Measurements from ENCODE around the gene SLC36A4.
"Not testable (repeated sequence)": the region's sequence is repeated elsewhere in the genome, so short reads cannot be mapped to it uniquely, and the experiment has no call there.

The SLC36A4 gene

DNA sequence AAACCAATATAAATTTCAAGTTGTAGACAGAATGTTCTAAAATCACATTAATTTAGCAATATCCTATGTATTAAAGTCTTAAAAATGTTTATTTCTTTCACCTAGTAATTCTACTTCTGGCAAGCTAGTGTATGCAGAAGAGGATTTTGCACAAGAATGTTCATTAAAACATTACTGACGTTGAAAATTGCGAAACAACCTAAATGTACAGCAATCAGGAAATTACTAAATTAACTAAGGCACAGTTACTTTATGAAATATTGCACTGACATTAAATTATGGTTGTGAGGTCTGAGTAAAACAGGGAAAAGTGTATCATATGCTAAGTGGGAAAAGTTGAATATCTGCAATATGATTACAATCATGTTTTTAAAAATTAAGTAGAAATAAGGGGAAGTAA lies 4.1 kb downstream of the SLC36A4 start:
- DNase-seq = peak; percentile 27

DNA sequence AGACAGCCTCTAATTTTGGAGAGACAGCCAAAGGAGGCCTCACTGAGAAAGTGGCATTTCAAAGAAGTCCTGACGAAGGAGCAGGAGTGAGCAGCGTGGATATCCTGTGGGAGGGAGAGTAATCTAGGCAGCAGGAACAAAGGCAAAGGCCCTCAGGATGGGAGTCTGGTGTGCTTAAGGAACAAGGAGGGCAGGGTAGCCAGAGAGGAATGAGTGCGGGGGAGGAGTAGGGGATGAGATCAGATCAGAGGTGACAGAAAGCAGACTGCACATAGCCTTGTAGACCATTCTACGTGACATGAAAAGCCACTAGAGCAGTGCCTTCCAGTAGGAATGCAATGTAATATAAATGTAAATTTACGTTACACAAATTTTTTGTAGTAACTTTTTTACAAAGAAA lies 5.6 kb downstream of the SLC36A4 start:
- no peak for DNase-seq

DNA sequence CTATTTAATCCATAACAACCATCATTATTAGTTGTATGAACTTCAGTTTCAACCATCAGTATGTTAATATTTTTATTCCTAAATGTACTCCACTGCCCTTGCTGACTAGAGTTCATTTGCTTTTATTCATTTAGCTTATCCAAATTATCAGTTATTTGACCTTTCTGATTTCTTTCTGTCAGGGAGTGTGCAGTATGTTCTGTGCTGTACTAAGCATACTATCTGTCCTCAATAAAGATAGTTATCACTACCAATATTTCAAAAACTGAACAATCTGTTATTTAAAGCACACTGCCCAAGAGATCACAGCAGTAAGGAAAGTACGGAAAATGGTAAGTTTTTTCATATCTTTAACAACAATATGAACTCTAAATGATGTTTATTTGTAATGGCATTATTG lies 8.3 kb downstream of the SLC36A4 start:
- DNase-seq = no peak

DNA sequence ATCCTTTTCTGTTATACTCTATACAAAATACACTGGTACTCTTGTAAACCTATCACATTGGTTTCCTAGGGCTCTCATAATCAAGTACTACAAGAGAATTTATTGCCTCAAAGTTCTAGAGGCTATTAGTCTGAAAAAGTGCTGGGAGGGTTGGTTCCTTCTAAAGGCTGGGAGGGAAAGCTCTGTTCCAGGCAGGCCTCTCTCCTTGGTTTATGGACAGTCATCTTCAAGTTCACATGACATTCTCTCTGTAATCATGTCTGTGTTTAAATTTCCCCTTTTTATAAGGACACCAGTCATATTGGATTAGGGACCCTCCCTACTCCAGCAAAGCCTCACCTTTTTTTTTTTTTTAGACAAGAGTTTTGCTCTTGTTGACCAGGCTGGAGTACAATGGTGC lies 9.1 kb downstream of the SLC36A4 start:
- DNase-seq = no peak

- DNase-seq = no peak
Measured at GRCh38 chr11:93187290-93187689, 10.5 kb downstream of the SLC36A4 start.

GRCh38 chr11:93177891-93178290 lies 19.9 kb downstream of the SLC36A4 start:
- not testable (repeated sequence) for DNase-seq

GRCh38 chr11:93169950-93170561 lies 27.7 kb downstream of the SLC36A4 start:
- no peak for DNase-seq

GRCh38 chr11:93169143-93169542 lies 28.6 kb downstream of the SLC36A4 start:
- no peak for DNase-seq

- peak; percentile 11 for DNase-seq
Measured at GRCh38 chr11:93166862-93167261, 30.9 kb downstream of the SLC36A4 start.

GRCh38 chr11:93166194-93166593 lies 31.6 kb downstream of the SLC36A4 start:
- peak; percentile 13 for DNase-seq

- DNase-seq = no peak
Measured at GRCh38 chr11:93160808-93161207, 37.0 kb downstream of the SLC36A4 start.

GRCh38 chr11:93160156-93160555 lies 37.6 kb downstream of the SLC36A4 start:
- DNase-seq = no peak

DNA sequence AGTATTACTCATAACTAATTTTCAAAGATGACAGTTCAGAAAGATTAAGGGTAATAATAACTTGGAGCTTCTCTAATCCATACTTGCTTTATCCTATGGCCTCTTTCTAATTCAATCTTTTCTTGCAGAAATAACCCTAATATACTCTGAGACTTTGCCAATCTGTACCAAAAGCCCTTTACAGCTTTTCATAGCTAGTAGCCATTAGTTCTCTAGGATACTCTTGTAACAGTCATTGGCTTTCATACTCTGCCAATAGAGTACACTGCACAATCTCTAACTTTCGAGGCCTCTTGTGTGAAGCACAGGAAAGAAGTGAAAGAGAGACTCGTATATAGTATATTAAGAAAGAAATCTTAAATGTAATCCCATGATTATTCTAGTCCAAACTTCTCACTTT lies 38.1 kb downstream of the SLC36A4 start:
- no peak for DNase-seq

GRCh38 chr11:93155738-93156137 lies 42.1 kb downstream of the SLC36A4 start:
- DNase-seq = no peak

GRCh38 chr11:93145390-93145915 lies 52.3 kb downstream of the SLC36A4 start:
- DNase-seq = no peak

- DNase-seq = no peak
Measured at GRCh38 chr11:93143800-93144199, 54.0 kb downstream of the SLC36A4 start.

DNA sequence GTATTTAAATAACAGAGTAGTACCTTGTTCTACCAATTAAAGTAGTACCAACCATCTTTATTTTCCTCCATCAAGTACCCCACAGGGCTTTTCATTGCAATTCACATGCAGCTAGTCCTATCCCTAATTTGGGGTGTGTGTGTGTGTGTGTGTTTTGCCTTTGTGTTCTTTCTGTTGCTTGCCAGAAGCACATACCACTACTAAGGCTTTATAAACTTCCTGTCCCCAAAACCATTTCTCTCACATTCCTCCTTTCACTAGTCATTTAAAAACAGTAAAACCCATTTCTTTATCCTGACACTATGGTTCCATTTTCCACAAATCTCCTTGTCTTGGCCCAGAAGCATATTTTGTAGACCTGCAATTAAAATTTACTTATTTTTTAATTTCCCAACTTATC lies 54.6 kb downstream of the SLC36A4 start:
- no peak for DNase-seq

GRCh38 chr11:93133488-93134109 lies 64.2 kb downstream of the SLC36A4 start:
- no peak for DNase-seq

DNA sequence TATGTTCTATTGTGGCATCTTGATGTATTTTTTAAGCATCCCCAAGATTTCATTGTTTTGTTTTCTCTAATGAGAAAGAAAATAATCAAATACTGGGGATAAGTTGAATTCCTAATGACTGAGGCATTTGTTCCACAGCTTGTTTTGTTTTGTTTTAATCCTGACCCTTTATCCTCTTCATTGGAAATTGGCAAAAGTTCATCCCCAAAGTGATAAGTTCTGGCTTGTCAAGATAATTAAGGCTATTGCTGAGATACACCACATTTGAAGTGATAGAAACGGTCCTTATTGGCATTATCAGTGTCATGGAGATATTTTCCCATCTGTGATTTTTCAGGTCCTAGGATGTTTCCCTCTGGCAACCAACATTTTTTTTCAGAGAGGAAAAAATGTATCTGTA lies 65.0 kb downstream of the SLC36A4 start:
- no peak for DNase-seq

DNA sequence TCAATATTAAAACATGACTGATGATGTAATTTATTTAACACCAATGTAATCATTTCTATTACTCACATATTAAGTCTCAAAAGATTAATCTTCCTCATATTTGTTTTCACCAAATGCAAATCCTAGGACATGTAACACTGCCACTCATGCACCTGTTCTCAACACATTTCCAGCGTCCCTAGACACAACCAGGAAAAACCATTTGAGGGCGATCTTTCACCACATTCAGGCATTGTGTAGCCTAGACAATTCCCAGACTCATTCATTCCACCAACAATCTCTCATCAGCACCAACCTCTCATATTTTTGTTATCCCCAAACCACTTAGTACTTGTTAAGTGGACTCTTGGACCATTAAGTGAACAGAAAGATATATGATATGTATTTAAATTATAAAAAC lies 66.1 kb downstream of the SLC36A4 start:
- no peak for DNase-seq

DNA sequence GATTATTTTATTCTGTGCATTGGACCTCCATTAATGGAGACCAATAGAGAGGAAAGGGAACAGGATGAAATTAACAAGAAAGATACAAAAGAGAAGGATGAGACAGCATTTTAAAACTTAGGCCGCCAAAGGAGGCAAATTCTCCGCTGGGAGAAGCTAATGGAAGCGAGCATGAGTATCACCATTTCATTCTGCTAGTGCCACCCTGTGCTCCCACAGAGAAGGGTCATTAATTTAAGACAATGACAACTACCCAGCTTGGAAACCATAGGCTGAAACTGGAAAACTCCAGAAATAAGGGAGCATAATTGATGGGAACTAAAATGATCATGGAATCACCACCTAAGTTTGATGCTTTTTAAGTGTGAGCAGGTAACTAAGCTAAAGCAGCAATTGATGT lies 69.2 kb downstream of the SLC36A4 start:
- no peak for DNase-seq

- no peak for DNase-seq
Measured at GRCh38 chr11:93123351-93123898, 74.4 kb downstream of the SLC36A4 start.

DNA sequence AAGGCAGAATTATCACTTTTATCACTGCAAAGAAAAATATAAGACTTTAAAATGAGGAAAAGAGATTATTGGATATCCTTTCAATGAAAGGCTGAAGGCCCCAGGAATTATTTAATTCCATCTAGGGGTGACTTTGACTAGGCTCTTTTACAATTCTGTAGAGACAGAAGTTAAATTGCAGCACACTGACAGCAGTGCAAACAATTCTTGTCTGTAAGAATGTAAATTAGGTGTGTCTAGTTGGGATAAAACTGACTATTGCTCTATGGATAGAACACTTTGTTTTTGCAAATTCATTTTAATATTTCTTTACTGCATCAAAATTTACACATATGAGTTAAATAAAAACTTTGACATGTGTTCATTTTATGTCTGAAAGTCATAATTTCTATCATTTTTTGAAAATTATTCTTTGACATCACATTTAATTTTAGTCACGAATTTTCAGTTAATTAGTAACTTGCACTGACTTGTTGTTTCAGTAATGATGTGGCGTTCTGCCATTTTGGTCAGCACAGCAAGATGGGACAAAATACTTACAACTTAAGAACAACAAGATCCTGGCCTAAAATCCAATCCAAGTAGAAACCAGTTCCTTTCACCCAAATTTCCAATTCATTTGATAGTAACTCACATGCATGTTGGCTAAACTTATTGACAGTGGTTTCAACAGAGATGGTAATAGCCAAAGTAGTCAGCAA lies 75.1 kb downstream of the SLC36A4 start:
- no peak for DNase-seq

DNA sequence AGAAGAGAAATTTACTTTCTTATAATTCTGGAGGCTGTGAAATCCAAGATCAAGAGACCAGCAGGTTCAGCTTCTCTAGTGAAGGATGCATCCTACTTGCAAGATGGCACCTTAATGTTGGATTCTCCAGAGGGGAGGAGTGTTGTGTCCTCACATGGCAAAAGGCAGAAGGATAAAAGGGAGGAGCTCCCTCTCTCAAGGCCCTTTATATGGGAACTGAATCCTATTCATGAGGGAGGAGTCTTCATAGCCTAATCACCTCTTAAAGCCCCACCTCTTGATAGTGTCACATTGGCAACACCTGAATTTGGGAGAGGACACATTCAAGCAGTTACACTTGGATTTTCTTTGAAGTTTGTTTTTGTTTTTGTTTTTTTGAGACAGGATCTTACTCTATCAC lies 79.5 kb downstream of the SLC36A4 start:
- no peak for DNase-seq
